HEK293 (cell line): Measurements from ENCODE around the gene SEMA3D.

ENCODE experiments used
- YY1 ChIP-seq: fragments of 450-650 bp; formaldehyde crosslinking; IDR thresholded peaks from 2 replicates; pipeline ENCODE4 v1.5.1; 2018; ENCODE audit warnings: missing biosample characterization, missing genetic modification characterization
- TF ChIP-seq, protein P1 (sequence below): fragments of 450-650 bp; formaldehyde crosslinking; IDR thresholded peaks from 2 replicates; pipeline ENCODE4 v1.5.1; 2016; ENCODE audit warnings: missing biosample characterization, missing genetic modification characterization
- TF ChIP-seq, protein P2 (sequence below): fragments of 450-650 bp; formaldehyde crosslinking; conservative IDR thresholded peaks from 2 replicates; pipeline ENCODE4 v1.5.1; 2016; ENCODE audit warnings: low read depth, missing biosample characterization, missing genetic modification characterization
- TF ChIP-seq, protein P3 (sequence below): fragments of 450-650 bp; formaldehyde crosslinking; IDR thresholded peaks from 2 replicates; pipeline ENCODE4 v1.5.1; 2016; ENCODE audit warnings: missing biosample characterization, missing genetic modification characterization, low read depth

DNA sequence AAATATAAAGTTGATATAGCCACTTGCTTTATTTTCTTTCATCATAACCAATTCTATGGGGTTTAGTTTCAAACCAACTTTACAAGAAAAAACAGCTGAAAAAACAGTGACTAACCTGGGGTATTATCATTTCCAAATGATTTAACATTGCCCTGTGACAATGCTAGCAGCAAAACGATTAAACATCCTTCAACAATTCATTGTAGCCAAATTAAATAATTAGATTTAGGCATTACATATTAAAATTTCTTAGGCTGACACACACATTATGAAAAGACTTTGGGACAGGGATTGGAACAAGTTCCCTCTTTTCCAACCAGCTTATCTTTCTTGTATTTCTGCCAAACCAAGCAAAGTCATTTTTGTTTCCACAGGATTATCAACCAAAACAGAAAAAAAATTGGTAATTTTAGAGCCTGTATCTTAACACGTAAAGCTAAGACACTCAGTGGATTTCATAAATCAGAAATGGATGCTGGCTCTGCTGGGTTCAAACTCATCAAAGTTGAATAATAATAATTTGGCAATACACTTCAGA, 84.0 kb downstream of the SEMA3D start:
- TF ChIP-seq YY1 = no peak
- TF ChIP-seq, protein P1, sequence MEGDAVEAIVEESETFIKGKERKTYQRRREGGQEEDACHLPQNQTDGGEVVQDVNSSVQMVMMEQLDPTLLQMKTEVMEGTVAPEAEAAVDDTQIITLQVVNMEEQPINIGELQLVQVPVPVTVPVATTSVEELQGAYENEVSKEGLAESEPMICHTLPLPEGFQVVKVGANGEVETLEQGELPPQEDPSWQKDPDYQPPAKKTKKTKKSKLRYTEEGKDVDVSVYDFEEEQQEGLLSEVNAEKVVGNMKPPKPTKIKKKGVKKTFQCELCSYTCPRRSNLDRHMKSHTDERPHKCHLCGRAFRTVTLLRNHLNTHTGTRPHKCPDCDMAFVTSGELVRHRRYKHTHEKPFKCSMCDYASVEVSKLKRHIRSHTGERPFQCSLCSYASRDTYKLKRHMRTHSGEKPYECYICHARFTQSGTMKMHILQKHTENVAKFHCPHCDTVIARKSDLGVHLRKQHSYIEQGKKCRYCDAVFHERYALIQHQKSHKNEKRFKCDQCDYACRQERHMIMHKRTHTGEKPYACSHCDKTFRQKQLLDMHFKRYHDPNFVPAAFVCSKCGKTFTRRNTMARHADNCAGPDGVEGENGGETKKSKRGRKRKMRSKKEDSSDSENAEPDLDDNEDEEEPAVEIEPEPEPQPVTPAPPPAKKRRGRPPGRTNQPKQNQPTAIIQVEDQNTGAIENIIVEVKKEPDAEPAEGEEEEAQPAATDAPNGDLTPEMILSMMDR = no peak
- TF ChIP-seq, protein P2, sequence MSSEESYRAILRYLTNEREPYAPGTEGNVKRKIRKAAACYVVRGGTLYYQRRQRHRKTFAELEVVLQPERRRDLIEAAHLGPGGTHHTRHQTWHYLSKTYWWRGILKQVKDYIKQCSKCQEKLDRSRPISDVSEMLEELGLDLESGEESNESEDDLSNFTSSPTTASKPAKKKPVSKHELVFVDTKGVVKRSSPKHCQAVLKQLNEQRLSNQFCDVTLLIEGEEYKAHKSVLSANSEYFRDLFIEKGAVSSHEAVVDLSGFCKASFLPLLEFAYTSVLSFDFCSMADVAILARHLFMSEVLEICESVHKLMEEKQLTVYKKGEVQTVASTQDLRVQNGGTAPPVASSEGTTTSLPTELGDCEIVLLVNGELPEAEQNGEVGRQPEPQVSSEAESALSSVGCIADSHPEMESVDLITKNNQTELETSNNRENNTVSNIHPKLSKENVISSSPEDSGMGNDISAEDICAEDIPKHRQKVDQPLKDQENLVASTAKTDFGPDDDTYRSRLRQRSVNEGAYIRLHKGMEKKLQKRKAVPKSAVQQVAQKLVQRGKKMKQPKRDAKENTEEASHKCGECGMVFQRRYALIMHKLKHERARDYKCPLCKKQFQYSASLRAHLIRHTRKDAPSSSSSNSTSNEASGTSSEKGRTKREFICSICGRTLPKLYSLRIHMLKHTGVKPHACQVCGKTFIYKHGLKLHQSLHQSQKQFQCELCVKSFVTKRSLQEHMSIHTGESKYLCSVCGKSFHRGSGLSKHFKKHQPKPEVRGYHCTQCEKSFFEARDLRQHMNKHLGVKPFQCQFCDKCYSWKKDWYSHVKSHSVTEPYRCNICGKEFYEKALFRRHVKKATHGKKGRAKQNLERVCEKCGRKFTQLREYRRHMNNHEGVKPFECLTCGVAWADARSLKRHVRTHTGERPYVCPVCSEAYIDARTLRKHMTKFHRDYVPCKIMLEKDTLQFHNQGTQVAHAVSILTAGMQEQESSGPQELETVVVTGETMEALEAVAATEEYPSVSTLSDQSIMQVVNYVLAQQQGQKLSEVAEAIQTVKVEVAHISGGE (tag by site-specific recombination) = no peak
- TF ChIP-seq, protein P3, sequence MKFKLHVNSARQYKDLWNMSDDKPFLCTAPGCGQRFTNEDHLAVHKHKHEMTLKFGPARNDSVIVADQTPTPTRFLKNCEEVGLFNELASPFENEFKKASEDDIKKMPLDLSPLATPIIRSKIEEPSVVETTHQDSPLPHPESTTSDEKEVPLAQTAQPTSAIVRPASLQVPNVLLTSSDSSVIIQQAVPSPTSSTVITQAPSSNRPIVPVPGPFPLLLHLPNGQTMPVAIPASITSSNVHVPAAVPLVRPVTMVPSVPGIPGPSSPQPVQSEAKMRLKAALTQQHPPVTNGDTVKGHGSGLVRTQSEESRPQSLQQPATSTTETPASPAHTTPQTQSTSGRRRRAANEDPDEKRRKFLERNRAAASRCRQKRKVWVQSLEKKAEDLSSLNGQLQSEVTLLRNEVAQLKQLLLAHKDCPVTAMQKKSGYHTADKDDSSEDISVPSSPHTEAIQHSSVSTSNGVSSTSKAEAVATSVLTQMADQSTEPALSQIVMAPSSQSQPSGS (tag by site-specific recombination) = no peak
